ENCODE data around the gene ZCCHC4.
"Not testable (repeated sequence)": the region's sequence is repeated elsewhere in the genome, so short reads cannot be mapped to it uniquely, and the experiment has no call there.

Gene ZCCHC4

GRCh38 chr4:25320773-25321172 lies 8.2 kb downstream of the ZCCHC4 start:
- peak; percentile 17 for DNase-seq

- no peak for DNase-seq
These were observed 9.1 kb downstream of the ZCCHC4 start for GRCh38 chr4:25321703-25322102.

- DNase-seq: not testable (repeated sequence)
These were observed 15.9 kb downstream of the ZCCHC4 start for GRCh38 chr4:25328463-25328862.

- DNase-seq: no peak
These were observed 17.8 kb downstream of the ZCCHC4 start for GRCh38 chr4:25330335-25330734.

- no peak for DNase-seq
These were observed 18.6 kb downstream of the ZCCHC4 start for GRCh38 chr4:25330905-25331808.

GRCh38 chr4:25343671-25344070 lies 31.1 kb downstream of the ZCCHC4 start:
- peak; percentile 34 for DNase-seq

GRCh38 chr4:25345744-25346143 lies 33.2 kb downstream of the ZCCHC4 start:
- DNase-seq: no peak

GRCh38 chr4:25346913-25347312 lies 34.3 kb downstream of the ZCCHC4 start:
- DNase-seq: no peak

- DNase-seq: no peak
These were observed 34.9 kb downstream of the ZCCHC4 start for GRCh38 chr4:25347473-25347872.

GRCh38 chr4:25347971-25348370 lies 35.4 kb downstream of the ZCCHC4 start:
- no peak for DNase-seq

- DNase-seq: peak; percentile 7
These were observed 38.0 kb downstream of the ZCCHC4 start for GRCh38 chr4:25350561-25350960.

- DNase-seq: peak; percentile 64
These were observed 39.3 kb downstream of the ZCCHC4 start for GRCh38 chr4:25351777-25352416.

GRCh38 chr4:25356068-25356467 lies 43.5 kb downstream of the ZCCHC4 start:
- no peak for DNase-seq

- no peak for DNase-seq
These were observed 46.1 kb downstream of the ZCCHC4 start for GRCh38 chr4:25358515-25359275.

- DNase-seq: no peak
These were observed 48.7 kb downstream of the ZCCHC4 start for GRCh38 chr4:25361253-25361652.

- peak; percentile 42 for DNase-seq
These were observed 54.5 kb downstream of the ZCCHC4 start for GRCh38 chr4:25367004-25367621.

- DNase-seq: no peak
These were observed 55.3 kb downstream of the ZCCHC4 start for GRCh38 chr4:25367877-25368276.

- DNase-seq: no peak
These were observed 55.7 kb downstream of the ZCCHC4 start for GRCh38 chr4:25368315-25368714.

- no peak for DNase-seq
These were observed 57.7 kb downstream of the ZCCHC4 start for GRCh38 chr4:25370242-25370641.

- DNase-seq: not testable (repeated sequence)
These were observed 60.0 kb downstream of the ZCCHC4 start for GRCh38 chr4:25372549-25372948.

GRCh38 chr4:25376754-25377571 lies 64.4 kb downstream of the ZCCHC4 start, which contains the start of gene ANAPC4:
ANAPC4 (plus strand) TSS chr4:25377263; CDS start chr4:25377428, 165 bp downstream.
- peak; percentile 91 for DNase-seq

Measured in fibroblast of skin of back (primary cell).